ENCODE measurements around the gene DNAJC12. TPM values are rescaled to one million over a fixed set of nuclear protein-coding genes. Genes with fewer than 3 reads are reported as not detected.
"Not testable (repeated sequence)": the region's sequence is repeated elsewhere in the genome, so short reads cannot be mapped to it uniquely, and the experiment has no call there.

Gene DNAJC12
- total RNA-seq, 1 donor from 2014 or later = 3.7 TPM

DNA sequence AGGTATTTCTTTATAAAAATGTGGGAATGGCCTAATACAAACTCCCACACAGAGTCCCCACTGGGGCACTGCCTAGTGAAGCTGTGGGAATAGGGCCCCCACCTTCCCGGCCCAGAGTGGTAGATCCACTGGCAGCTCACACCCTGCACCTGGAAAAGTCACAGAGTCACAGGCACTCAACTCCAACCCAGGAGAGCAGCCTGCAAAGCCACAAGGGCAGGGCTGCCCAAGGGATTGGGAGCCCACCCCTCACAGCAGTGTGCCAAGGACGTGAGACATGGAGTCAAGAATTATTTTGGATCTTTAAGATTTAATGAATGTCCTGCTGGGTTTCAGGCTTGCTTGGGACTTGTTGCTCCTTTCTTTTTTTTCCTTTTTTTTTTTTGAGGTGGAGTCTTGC is 5.3 kb upstream of the DNAJC12 start:
- H3K4me3 ChIP-seq = no peak overlapping the region
- Mint-ChIP-seq H3K4me1 (peaks cover 2% of the 10 kb centered on the region), H3K36me3 (no peaks in the 10 kb centered on the region), H3K27ac (no peak overlapping the region), H3K27me3 (ENCODE audit: insufficient read depth, low read depth) (peaks cover 2% of the 10 kb centered on the region), H3K9me3 (peaks cover 13% of the 10 kb centered on the region), H3K4me3 (no peak overlapping the region)
- DNase-seq (ENCODE audit: low spot score) = no peak
- H3K9ac ChIP-seq = no peak overlapping the region
- no peaks in the 10 kb centered on the region for H3K79me2 ChIP-seq (ENCODE audit: low read depth)
- H3K27ac ChIP-seq = no peak overlapping the region
- H3K27me3 ChIP-seq = no peaks in the 10 kb centered on the region
- no peaks in the 10 kb centered on the region for H4K20me1 ChIP-seq (ENCODE audit: low read depth)
- no peak overlapping the region for H2AFZ ChIP-seq (replicated peaks)
- no peak overlapping the region for H3K4me2 ChIP-seq
- H3K9me3 ChIP-seq (ENCODE audit: low read depth) = no peaks in the 10 kb centered on the region
- H3K36me3 ChIP-seq = no peaks in the 10 kb centered on the region
- H3F3A ChIP-seq (ENCODE audit: low read depth) = no peaks in the 10 kb centered on the region
- no peak for TF ChIP-seq EZH2 (IDR thresholded peaks at IDR 0.05)
- H3K4me1 ChIP-seq = no peaks in the 10 kb centered on the region

DNA sequence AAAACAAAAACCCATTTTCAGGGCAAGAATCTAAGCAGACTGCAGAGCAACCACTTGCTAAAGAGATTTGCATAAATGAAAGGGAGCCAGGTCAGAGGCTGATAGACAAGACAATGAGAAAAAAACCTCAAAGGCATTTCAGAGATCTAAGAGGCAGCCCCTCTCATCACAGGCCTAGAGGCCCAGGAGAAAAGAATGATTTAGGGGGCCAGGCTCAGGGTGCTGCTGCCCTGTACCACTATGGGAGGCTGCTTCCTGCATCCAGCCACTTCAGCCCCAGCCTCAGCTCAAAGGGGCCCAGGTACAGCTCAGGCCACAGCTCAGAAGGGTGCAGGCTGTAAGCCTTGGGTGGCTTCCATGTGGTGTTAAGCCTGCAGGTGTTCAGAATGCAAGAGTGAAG is 3.7 kb upstream of the DNAJC12 start:
- no peaks in the 10 kb centered on the region for H3K4me1 ChIP-seq
- H3K27ac Mint-ChIP-seq = no peak overlapping the region

DNA sequence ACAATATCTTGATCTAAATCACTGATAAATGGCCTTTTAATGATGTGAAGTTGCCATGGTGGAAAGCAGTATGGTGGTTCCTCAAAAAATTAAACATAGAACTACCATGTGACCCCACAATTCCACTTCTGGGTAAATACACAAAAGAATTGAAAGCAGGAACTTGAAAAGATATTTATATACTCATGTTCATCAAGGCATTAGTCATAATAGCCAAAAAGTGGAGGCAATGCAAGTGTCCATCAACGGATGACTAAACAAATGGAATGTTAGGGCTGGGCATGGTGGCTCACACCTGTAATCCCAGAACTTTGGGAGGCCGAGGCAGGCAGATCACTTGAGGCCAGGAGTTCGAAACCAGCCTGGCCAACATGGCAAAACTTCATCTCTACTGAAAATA is 2.0 kb upstream of the DNAJC12 start:
- Mint-ChIP-seq H3K4me3 (no peak overlapping the region), H3K9me3 (peaks cover 13% of the 10 kb centered on the region), H3K4me1 (peaks cover 2% of the 10 kb centered on the region), H3K27ac (no peak overlapping the region), H3K27me3 (ENCODE audit: insufficient read depth, low read depth) (peaks cover 2% of the 10 kb centered on the region), H3K36me3 (no peaks in the 10 kb centered on the region)
- no peak overlapping the region for H3K27ac ChIP-seq
- H3K27me3 ChIP-seq = no peaks in the 10 kb centered on the region
- TF ChIP-seq EZH2phosphoT487 (IDR thresholded peaks at IDR 0.05) = no peak
- TF ChIP-seq, protein P1, sequence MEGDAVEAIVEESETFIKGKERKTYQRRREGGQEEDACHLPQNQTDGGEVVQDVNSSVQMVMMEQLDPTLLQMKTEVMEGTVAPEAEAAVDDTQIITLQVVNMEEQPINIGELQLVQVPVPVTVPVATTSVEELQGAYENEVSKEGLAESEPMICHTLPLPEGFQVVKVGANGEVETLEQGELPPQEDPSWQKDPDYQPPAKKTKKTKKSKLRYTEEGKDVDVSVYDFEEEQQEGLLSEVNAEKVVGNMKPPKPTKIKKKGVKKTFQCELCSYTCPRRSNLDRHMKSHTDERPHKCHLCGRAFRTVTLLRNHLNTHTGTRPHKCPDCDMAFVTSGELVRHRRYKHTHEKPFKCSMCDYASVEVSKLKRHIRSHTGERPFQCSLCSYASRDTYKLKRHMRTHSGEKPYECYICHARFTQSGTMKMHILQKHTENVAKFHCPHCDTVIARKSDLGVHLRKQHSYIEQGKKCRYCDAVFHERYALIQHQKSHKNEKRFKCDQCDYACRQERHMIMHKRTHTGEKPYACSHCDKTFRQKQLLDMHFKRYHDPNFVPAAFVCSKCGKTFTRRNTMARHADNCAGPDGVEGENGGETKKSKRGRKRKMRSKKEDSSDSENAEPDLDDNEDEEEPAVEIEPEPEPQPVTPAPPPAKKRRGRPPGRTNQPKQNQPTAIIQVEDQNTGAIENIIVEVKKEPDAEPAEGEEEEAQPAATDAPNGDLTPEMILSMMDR (IDR thresholded peaks at IDR 0.05) = no peak
- TF ChIP-seq EZH2 (IDR thresholded peaks at IDR 0.05) = no peak
- no peak overlapping the region for H3K9ac ChIP-seq
- H3K9me3 ChIP-seq (ENCODE audit: low read depth) = no peaks in the 10 kb centered on the region
- no peaks in the 10 kb centered on the region for H4K20me1 ChIP-seq (ENCODE audit: low read depth)
- H3K4me1 ChIP-seq = no peaks in the 10 kb centered on the region
- DNase-seq (ENCODE audit: low spot score) = no peak
- no peaks in the 10 kb centered on the region for H3K36me3 ChIP-seq
- no peak overlapping the region for H2AFZ ChIP-seq (replicated peaks)
- H3K79me2 ChIP-seq (ENCODE audit: low read depth) = no peaks in the 10 kb centered on the region
- no peaks in the 10 kb centered on the region for H3F3A ChIP-seq (ENCODE audit: low read depth)
- no peak overlapping the region for H3K4me3 ChIP-seq
- no peak overlapping the region for H3K4me2 ChIP-seq

More for the DNA sequence above, 3.7 kb upstream of the DNAJC12 start:
- H3K9ac ChIP-seq = no peak overlapping the region
- no peaks in the 10 kb centered on the region for H3K27me3 ChIP-seq
- no peaks in the 10 kb centered on the region for H3F3A ChIP-seq (ENCODE audit: low read depth)
- no peaks in the 10 kb centered on the region for H4K20me1 ChIP-seq (ENCODE audit: low read depth)
- H3K4me2 ChIP-seq = no peak overlapping the region
- Mint-ChIP-seq H3K4me3 (no peak overlapping the region), H3K27me3 (ENCODE audit: insufficient read depth, low read depth) (peaks cover 2% of the 10 kb centered on the region), H3K36me3 (no peaks in the 10 kb centered on the region), H3K9me3 (peaks cover 13% of the 10 kb centered on the region), H3K4me1 (peaks cover 4% of the 10 kb centered on the region)
- no peaks in the 10 kb centered on the region for H3K9me3 ChIP-seq (ENCODE audit: low read depth)
- H3K27ac ChIP-seq = no peak overlapping the region
- DNase-seq (ENCODE audit: low spot score) = no peak
- no peaks in the 10 kb centered on the region for H3K36me3 ChIP-seq
- H3K79me2 ChIP-seq (ENCODE audit: low read depth) = no peaks in the 10 kb centered on the region
- no peak overlapping the region for H2AFZ ChIP-seq (replicated peaks)
- no peak for TF ChIP-seq EZH2 (IDR thresholded peaks at IDR 0.05)
- no peak for TF ChIP-seq EZH2phosphoT487 (IDR thresholded peaks at IDR 0.05)
- TF ChIP-seq, protein P1 (IDR thresholded peaks at IDR 0.05) = no peak
- no peak overlapping the region for H3K4me3 ChIP-seq

DNA sequence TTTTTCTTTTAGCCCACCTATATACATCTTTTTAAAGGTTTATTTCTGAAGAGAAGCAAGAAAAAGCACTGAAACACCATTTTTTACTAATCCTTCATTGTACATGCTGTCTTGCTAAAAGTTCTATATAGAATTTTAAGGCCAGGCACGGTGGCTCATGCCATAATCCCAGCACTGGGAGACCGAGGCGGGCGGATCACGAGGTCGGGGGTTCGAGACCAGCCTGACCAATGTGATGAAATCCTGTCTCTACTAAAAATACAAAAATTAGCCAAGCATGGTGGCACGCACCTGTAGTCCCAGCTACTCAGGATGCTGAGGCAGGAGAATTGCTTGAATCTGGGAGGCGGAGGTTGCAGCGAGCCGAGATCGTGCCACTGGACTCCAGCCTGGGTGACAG is 1.5 kb upstream of the DNAJC12 start:
- not testable (repeated sequence) for H3K79me2 ChIP-seq (ENCODE audit: low read depth); H3K4me3 ChIP-seq; H3K27me3 ChIP-seq; H3K27me3 Mint-ChIP-seq (ENCODE audit: insufficient read depth, low read depth); H3K27ac Mint-ChIP-seq; H3K27ac ChIP-seq; H3K4me1 Mint-ChIP-seq; H2AFZ ChIP-seq (replicated peaks); H3K4me1 ChIP-seq; H3K4me3 Mint-ChIP-seq; H3F3A ChIP-seq (ENCODE audit: low read depth); H4K20me1 ChIP-seq (ENCODE audit: low read depth); H3K36me3 Mint-ChIP-seq; H3K9ac ChIP-seq; H3K4me2 ChIP-seq; DNase-seq (ENCODE audit: low spot score); H3K36me3 ChIP-seq; H3K9me3 ChIP-seq (ENCODE audit: low read depth)
- H3K9me3 Mint-ChIP-seq = peaks cover 13% of the 10 kb centered on the region
